BLaER1 treated with 17β-estradiol and CSF1 and Interleukin-3, amounts not matched to agents 10 nM and 100 nM (cell line): ENCODE data around the gene MYO1E.

Experiments used
- H3K27ac ChIP-seq, 11 experiments: shearing (Covaris generic); formaldehyde crosslinking; 2 replicates each; pipeline ENCODE4 v1.8.1; 2022
- H3K27me3 ChIP-seq, 11 experiments: shearing (Covaris generic); formaldehyde crosslinking; 2 replicates each; pipeline ENCODE4 v1.8.1; 2022
- H3K36me3 ChIP-seq, 11 experiments: shearing (Covaris generic); formaldehyde crosslinking; 2 replicates each; pipeline ENCODE4 v1.8.1; 2022
- H3K4me1 ChIP-seq, 10 experiments: shearing (Covaris generic); formaldehyde crosslinking; 2 replicates each; pipeline ENCODE4 v1.8.1; 2022
- H3K4me2 ChIP-seq, 11 experiments: shearing (Covaris generic); formaldehyde crosslinking; 2 replicates each; pipeline ENCODE4 v1.8.1; 2022
- H3K4me3 ChIP-seq, 10 experiments: shearing (Covaris generic); formaldehyde crosslinking; 2 replicates each; pipeline ENCODE4 v1.8.1; 2022
- H3K9ac ChIP-seq, 11 experiments: shearing (Covaris generic); formaldehyde crosslinking; 2 replicates each; pipeline ENCODE4 v1.8.1; 2022
- H3K9me3 ChIP-seq, 11 experiments: shearing (Covaris generic); formaldehyde crosslinking; replicated peaks in 1 of 11; 2 replicates each; pipeline ENCODE4 v1.8.1; 2022
- H4K20me1 ChIP-seq, 11 experiments: shearing (Covaris generic); formaldehyde crosslinking; 2 replicates each; pipeline ENCODE4 v1.8.1; 2022
- Cebpa-rat ChIP-seq, 11 experiments: shearing (Covaris generic); IDR thresholded peaks; 2 replicates each; pipeline ENCODE4 v1.8.1; 2022

The MYO1E gene

DNA sequence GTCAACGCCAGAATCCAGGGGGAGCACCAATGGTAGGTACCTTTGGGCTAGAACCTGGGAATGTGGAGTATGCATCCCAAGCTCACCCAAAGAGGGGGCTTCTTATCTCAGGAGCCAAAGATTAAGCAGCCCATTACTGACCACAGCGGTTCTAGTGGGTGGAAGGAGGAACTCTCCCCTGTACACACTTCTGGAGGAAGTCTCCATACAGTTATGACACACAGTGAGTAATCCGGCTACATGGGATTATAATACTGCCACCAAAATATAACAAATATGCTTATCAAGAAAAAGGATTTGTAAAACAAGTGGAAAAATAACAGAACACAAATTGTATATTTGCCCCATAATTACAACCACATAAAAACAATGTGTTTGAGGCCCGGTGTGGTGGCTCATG is 8.4 kb downstream of the MYO1E start:
- H3K36me3 ChIP-seq, result no peaks in the 10 kb centered on the region
- H3K4me2 ChIP-seq, result peak overlapping the region in 4 of 11 experiments; percentile 25 to 76 (median 56); a peak in 7 of 22 replicates
- peaks cover 0 to 6% (median 0%) of the 10 kb centered on the region in 11 experiments; a peak in 6 of 22 replicates for H3K27me3 ChIP-seq
- no peak for TF ChIP-seq Cebpa-rat (IDR thresholded peaks at IDR 0.05)
- no peak overlapping the region for H3K9ac ChIP-seq
- no peaks in the 10 kb centered on the region for H3K9me3 ChIP-seq
- H4K20me1 ChIP-seq, result peaks cover 0 to 73% (median 0%) of the 10 kb centered on the region in 11 experiments; a peak in 4 of 22 replicates
- no peak overlapping the region for H3K27ac ChIP-seq
- H3K4me1 ChIP-seq, result peaks cover 0 to 43% (median 0%) of the 10 kb centered on the region in 10 experiments; a peak in 8 of 20 replicates
- no peak overlapping the region for H3K4me3 ChIP-seq

DNA sequence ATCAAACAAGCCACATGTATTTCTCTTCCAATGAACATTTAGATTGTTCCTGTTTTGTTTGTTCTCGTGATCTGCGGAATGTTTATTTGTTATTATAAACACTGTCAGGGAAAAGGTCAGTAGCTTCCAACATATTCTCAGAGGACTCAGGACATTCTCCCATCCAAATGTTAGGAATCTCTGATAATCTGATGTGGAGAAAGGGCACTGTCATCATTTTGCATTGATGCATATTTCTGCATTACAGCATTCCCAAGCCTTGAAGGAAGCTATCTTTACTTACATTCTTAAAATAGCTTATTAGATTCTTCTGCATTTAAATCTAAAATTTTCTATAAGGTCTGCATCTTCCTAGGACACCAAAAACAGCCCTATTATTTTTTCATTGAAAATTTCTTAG is 10.3 kb downstream of the MYO1E start:
- Histone ChIP-seq H3K27me3 (no peaks in the 10 kb centered on the region), H3K9ac (no peak overlapping the region), H3K4me1 (peaks cover 0 to 38% (median 0%) of the 10 kb centered on the region in 10 experiments; a peak in 8 of 20 replicates), H3K9me3 (no peaks in the 10 kb centered on the region), H3K36me3 (peaks cover 0 to 9% (median 0%) of the 10 kb centered on the region in 11 experiments; a peak in 2 of 22 replicates), H3K27ac (no peak overlapping the region), H3K4me3 (no peak overlapping the region), H4K20me1 (peaks cover 0 to 76% (median 0%) of the 10 kb centered on the region in 11 experiments; a peak in 4 of 22 replicates), H3K4me2 (no peak overlapping the region)
- no peak for TF ChIP-seq Cebpa-rat (IDR thresholded peaks at IDR 0.05)

DNA sequence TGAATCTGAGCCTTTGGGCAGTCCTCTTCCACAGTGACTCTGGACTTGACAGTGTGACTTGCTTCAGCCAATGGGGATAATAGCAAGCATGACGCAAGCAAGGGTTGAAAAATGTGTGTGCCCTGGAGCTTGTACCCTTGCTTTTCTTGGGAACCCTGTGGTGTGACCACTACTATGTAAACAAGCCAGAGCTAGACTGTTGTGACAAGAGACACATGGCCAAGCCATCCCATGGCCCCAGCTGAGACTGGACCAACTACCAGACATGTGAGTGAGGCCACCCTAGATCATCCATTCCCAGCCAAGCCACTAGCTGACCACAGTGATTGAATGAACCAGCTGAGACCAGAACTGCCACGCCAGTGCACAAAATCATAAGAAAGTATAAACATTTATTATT is 11.8 kb downstream of the MYO1E start:
- H3K4me3 ChIP-seq, result no peak overlapping the region
- H3K27me3 ChIP-seq, result no peaks in the 10 kb centered on the region
- H3K9ac ChIP-seq, result no peak overlapping the region
- H3K4me1 ChIP-seq, result peaks cover 0 to 24% (median 0%) of the 10 kb centered on the region in 10 experiments; a peak in 8 of 20 replicates
- no peak for TF ChIP-seq Cebpa-rat (IDR thresholded peaks at IDR 0.05)
- no peak overlapping the region for H3K27ac ChIP-seq
- no peak overlapping the region for H3K4me2 ChIP-seq
- peaks cover 0 to 80% (median 0%) of the 10 kb centered on the region in 11 experiments; a peak in 5 of 22 replicates for H4K20me1 ChIP-seq
- H3K9me3 ChIP-seq, result no peaks in the 10 kb centered on the region
- peaks cover 0 to 9% (median 0%) of the 10 kb centered on the region in 11 experiments; a peak in 2 of 22 replicates for H3K36me3 ChIP-seq

DNA sequence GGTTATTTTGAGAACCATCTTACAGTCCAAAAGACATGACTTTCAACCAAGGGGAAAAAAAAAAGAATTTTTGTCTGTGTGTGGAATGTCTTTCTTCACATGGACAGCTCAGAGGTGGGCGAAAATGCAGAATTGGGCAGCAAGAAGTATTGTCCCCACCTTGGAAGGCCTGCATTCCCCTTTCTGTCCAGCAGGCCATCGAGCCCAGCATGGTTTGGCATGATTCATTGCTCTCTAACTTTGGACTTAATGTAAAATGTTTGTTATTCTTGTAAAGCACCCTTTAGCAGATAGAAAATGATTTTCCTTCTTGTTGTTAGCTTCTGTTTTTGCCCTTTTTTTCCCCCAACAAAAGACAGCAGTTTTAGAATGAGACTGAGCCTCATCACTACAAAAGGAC is 12.4 kb downstream of the MYO1E start:
- Histone ChIP-seq H3K36me3 (peaks cover 0 to 9% (median 0%) of the 10 kb centered on the region in 11 experiments; a peak in 2 of 22 replicates), H3K27ac (no peak overlapping the region)

DNA sequence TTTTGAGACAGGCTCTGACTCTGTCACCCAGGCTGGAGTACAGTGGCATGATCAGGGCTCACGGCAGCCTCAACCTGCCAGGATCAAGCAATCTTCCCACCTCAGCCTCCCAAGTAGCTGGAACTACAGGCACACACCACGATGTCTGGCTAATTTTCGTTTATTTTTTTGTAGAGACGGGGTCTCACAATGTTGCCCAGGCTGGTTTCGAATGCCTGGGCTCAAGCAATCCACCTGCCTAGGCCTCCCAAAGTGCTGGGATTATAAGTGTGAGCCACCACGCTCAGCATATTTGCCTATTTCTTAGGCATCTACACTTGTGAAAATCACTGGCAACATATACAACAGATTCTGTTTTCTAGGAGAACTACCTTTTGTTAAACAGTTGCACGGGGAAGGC is 16.9 kb downstream of the MYO1E start:
- no peaks in the 10 kb centered on the region for H3K27me3 ChIP-seq
- H4K20me1 ChIP-seq, result peaks cover 0 to 88% (median 0%) of the 10 kb centered on the region in 11 experiments; a peak in 4 of 22 replicates
- no peak for TF ChIP-seq Cebpa-rat (IDR thresholded peaks at IDR 0.05)
- no peaks in the 10 kb centered on the region for H3K9me3 ChIP-seq
- H3K4me1 ChIP-seq, result peaks cover 7 to 43% (median 15%) of the 10 kb centered on the region in 10 experiments; a peak in 17 of 20 replicates
- peaks cover 0 to 9% (median 0%) of the 10 kb centered on the region in 11 experiments; a peak in 2 of 22 replicates for H3K36me3 ChIP-seq
- H3K9ac ChIP-seq, result no peak overlapping the region
- no peak overlapping the region for H3K27ac ChIP-seq
- no peak overlapping the region for H3K4me3 ChIP-seq
- no peak overlapping the region for H3K4me2 ChIP-seq

More for the DNA sequence above, 12.4 kb downstream of the MYO1E start:
- Histone ChIP-seq H3K4me1 (peaks cover 0 to 24% (median 0%) of the 10 kb centered on the region in 10 experiments; a peak in 9 of 20 replicates), H4K20me1 (peaks cover 0 to 81% (median 0%) of the 10 kb centered on the region in 11 experiments; a peak in 5 of 22 replicates), H3K9ac (no peak overlapping the region), H3K9me3 (no peaks in the 10 kb centered on the region), H3K27me3 (no peaks in the 10 kb centered on the region), H3K4me3 (no peak overlapping the region), H3K4me2 (no peak overlapping the region)
- TF ChIP-seq Cebpa-rat (IDR thresholded peaks at IDR 0.05), result no peak

DNA sequence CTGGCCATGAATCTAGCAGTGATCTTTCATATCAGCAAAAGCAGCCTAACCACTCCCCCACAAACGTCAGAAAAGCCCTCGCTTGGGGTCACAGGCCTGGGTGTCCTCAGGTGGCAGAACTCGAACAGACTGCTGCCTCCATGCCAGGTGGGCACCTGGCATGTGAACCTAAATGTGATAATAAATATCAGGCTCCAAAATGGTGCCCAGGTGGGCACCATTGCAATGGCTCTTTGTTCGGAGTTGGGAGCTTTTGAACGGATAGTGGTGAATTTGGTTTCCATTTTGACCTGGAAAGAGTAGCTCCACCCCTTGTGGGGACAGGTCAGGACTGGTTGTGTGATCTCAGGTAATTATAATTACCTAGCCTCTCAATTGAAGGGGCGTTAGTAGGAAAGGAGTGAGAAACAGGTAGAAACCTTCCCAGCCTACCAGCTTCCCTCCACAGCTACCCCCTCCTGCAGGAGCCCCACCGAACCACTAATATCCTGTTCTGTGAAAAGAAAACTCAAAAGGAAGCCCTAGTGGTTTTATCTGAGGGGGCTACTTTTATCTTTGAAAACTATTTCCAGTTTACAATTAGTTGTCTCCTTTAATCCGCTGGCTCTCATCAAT is 18.1 kb downstream of the MYO1E start:
- H3K9me3 ChIP-seq, result no peaks in the 10 kb centered on the region
- peaks cover 0 to 9% (median 0%) of the 10 kb centered on the region in 11 experiments; a peak in 2 of 22 replicates for H3K36me3 ChIP-seq
- no peak for TF ChIP-seq Cebpa-rat (IDR thresholded peaks at IDR 0.05)
- peak overlapping the region; percentile 1 to 58 (median 39); a peak in 19 of 22 replicates for H3K4me2 ChIP-seq
- H4K20me1 ChIP-seq, result peaks cover 0 to 88% (median 0%) of the 10 kb centered on the region in 11 experiments; a peak in 4 of 22 replicates
- H3K27ac ChIP-seq, result no peak overlapping the region
- H3K4me3 ChIP-seq, result no peak overlapping the region
- H3K27me3 ChIP-seq, result no peaks in the 10 kb centered on the region
- H3K9ac ChIP-seq, result no peak overlapping the region
- peaks cover 13 to 55% (median 28%) of the 10 kb centered on the region in 10 experiments; a peak in 19 of 20 replicates for H3K4me1 ChIP-seq

DNA sequence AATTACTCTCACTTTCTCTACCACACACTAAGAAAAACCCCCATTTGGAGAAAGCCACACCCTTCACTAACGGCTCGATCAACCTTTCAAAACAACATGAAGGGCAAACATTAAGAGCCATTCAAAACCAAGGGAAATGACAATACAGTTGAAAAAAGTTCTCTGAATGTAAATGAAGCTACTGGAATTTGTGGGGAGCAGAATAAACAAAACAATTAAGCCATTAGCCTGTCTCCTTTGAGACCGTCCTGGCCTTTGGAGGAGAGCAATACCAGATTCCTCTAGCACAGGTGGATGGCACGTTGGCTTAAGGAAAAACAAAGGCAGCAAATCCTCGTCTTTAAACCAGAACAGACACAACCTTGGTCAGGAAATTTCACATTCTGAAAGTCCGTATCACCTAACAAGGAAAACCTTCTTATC is 18.7 kb downstream of the MYO1E start:
- no peaks in the 10 kb centered on the region for H3K9me3 ChIP-seq
- peaks cover 0 to 9% (median 0%) of the 10 kb centered on the region in 11 experiments; a peak in 2 of 22 replicates for H3K36me3 ChIP-seq
- no peaks in the 10 kb centered on the region for H3K27me3 ChIP-seq
- no peak overlapping the region for H3K9ac ChIP-seq
- H3K4me3 ChIP-seq, result no peak overlapping the region
- H3K27ac ChIP-seq, result no peak overlapping the region
- peaks cover 0 to 89% (median 0%) of the 10 kb centered on the region in 11 experiments; a peak in 4 of 22 replicates for H4K20me1 ChIP-seq
- H3K4me2 ChIP-seq, result peak overlapping the region in 9 of 11 experiments; percentile 1 to 58 (median 42); a peak in 11 of 22 replicates
- H3K4me1 ChIP-seq, result peaks cover 18 to 61% (median 31%) of the 10 kb centered on the region in 10 experiments; a peak in 19 of 20 replicates
- no peak for TF ChIP-seq Cebpa-rat (IDR thresholded peaks at IDR 0.05)

DNA sequence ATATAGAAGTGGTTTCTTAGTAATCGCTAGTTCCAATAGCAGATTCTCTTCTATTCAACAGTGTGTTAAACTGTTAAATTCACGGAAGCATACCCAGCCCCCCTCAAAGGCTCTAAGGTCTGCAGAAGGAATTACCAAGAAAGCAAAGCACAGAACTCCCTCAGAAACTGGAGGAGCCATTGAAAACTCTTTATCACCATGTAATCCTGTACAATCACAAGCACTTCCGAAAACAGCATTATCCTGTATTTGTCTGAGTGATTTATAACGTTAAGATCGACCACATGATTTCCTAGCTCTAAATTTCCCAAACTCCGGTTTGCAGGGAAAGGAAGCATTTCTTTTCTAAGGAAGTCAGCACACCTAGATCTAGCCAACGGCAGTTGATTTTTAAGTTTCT is 20.0 kb downstream of the MYO1E start:
- H3K36me3 ChIP-seq, result peaks cover 0 to 4% (median 0%) of the 10 kb centered on the region in 11 experiments; a peak in 2 of 22 replicates
- no peak for TF ChIP-seq Cebpa-rat (IDR thresholded peaks at IDR 0.05)
- H3K27ac ChIP-seq, result no peak overlapping the region
- H3K27me3 ChIP-seq, result no peaks in the 10 kb centered on the region
- no peaks in the 10 kb centered on the region for H3K9me3 ChIP-seq
- no peak overlapping the region for H3K4me3 ChIP-seq
- peaks cover 0 to 90% (median 0%) of the 10 kb centered on the region in 11 experiments; a peak in 4 of 22 replicates for H4K20me1 ChIP-seq
- H3K9ac ChIP-seq, result no peak overlapping the region
- peaks cover 28 to 74% (median 45%) of the 10 kb centered on the region in 10 experiments for H3K4me1 ChIP-seq
- peak overlapping the region in 3 of 11 experiments; percentile 2 to 70 (median 69); a peak in 3 of 22 replicates for H3K4me2 ChIP-seq

DNA sequence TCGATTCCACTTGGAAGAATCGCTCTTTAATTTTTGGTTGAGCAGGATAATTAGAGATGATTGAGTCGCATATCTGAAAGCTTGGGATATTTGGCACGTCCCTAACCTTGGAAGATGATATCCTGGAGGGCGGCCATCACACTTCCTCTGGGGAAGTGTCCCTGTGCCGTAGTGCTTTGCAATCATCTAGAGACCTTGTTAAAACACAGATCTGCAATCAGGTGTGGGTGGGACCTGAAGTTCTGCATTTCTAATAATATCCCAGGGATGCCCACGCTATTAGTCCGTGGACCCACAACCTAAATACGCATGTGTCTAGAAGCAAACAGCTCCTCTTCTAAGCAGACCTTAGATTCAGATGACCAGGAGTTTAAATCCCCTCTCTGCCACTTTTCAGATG is 20.5 kb downstream of the MYO1E start:
- H3K9me3 ChIP-seq, result no peaks in the 10 kb centered on the region
- peaks cover 28 to 74% (median 45%) of the 10 kb centered on the region in 10 experiments for H3K4me1 ChIP-seq
- peak overlapping the region in 3 of 11 experiments; percentile 69 to 76 (median 70); a peak in 5 of 22 replicates for H3K4me2 ChIP-seq

More for the DNA sequence above, 20.5 kb downstream of the MYO1E start:
- Histone ChIP-seq H4K20me1 (peaks cover 0 to 91% (median 0%) of the 10 kb centered on the region in 11 experiments; a peak in 4 of 22 replicates), H3K27ac (no peak overlapping the region), H3K4me3 (no peak overlapping the region), H3K36me3 (no peaks in the 10 kb centered on the region), H3K9ac (no peak overlapping the region), H3K27me3 (no peaks in the 10 kb centered on the region)
- no peak for TF ChIP-seq Cebpa-rat (IDR thresholded peaks at IDR 0.05)
